Right ventricle myocardium superior (tissue), 1 donor: ENCODE data around the gene RAB27A. TPM values are rescaled to one million over a fixed set of nuclear protein-coding genes. Genes with fewer than 3 reads are reported as not detected.

ENCODE experiments used
- ATAC-seq: fragments of 200-7000 bp; cut with Tn5 transposase; one replicate; pipeline ENCODE4 v1.9.1; 2020; ENCODE audit warnings: mild to moderate bottlenecking; ENCODE audit not compliant: poor library complexity
- DNase-seq: peaks from one replicate; pipeline ENCODE4 v3.0.0-alpha.2; 2020
- intact Hi-C: fragments of 100-400 bp; cut with DNase I; formaldehyde crosslinking; loops from one replicate; pipeline ENCODE4 v1.11.2; 2022
- total RNA-seq: library from RNA; stranded (reverse); fragmentation: NEBNext Ultra II Directional; extraction: Animal tissue kit (Norgen Biotek cat#: 25700); gene quantifications from one replicate; pipeline ENCODE4 v1.2.1, GENCODE V29; 2021
- donor health status: DM: no; HTN: yes; CAD: no; lungs with severe emphysema.

Gene RAB27A
- total RNA-seq, 1 donor from 2014 or later = 4.8 TPM

DNA sequence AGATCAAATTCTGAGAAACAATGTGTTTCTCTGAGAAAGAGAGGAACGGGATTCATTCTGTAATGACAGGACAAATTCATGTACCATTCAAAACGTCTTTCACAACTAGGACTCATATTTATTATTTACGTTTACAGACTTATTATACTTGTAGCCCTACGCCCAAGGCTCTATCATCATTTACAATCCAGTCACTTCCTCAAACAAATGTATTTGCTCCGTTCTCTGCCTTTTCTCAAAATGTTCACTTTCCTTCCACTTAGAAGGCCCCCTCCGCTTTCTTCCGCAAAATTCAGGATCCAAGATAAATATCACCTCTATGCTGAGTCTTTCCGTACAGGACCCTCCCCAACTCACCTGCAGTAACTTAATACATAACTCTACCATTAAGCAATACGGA is 93.6 kb downstream of the RAB27A start:
- intact Hi-C loops = no loop called here
- ATAC-seq (no peak), DNase-seq (no peak)

GRCh38 chr15:55194256-55194655 is 95.4 kb downstream of the RAB27A start:
- ATAC-seq (no peak), DNase-seq (no peak)
- intact Hi-C loops = no loop called here

- intact Hi-C loops = no loop called here
- DNase-seq (no peak), ATAC-seq (no peak)
Observed at GRCh38 chr15:55186331-55186730, 103.3 kb downstream of the RAB27A start.

GRCh38 chr15:55183679-55184078 is 105.9 kb downstream of the RAB27A start:
- intact Hi-C loops = no loop called here
- DNase-seq = no peak
- ATAC-seq = no peak

DNA sequence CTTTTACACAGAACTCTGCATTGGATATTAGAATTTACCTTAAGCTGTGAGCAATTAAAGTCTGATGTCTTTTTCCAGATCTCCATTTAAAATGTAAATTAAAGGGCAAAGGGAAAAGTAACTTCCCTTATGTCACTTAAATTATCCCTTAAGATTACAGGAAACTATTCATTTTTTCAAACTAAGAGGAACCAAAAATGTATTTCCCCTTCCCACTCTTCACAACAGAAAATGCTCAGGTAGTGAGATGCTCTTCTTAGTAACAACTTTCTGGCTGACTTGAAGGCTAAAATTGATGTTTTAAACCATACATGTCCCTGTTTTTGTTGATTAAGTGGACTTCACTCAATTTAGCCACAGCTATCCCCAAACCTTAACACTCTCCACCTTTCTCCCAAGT is 110.5 kb downstream of the RAB27A start:
- DNase-seq = no peak
- intact Hi-C loops = no loop called here
- ATAC-seq = no peak

DNA sequence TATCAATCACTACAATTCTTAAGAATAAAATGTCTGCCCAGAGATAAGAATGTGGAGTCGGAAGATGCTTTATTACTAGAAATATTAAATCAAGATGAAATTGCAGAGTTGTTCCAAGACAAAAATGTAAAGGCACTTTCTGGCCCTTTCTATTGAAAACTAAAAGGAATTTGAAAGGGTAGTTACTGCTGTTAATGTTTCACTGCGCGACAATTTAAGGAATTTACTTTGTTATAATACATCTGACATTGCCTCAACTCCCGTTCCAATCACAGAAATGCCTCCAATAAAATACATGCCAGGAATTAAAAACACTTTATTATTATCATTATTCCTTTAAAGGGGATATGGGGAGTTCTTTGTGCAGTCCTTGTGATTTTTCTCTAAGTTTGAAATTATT is 119.3 kb downstream of the RAB27A start:
- no peak for ATAC-seq
- intact Hi-C loops = no loop called here
- DNase-seq = no peak

GRCh38 chr15:55168350-55168974 is 121.2 kb downstream of the RAB27A start:
- DNase-seq (peak; percentile 42), ATAC-seq (peak; percentile 59)
- intact Hi-C loops = no loop called here

GRCh38 chr15:55164284-55164683 is 125.3 kb downstream of the RAB27A start:
- intact Hi-C loops = no loop called here
- DNase-seq (no peak), ATAC-seq (no peak)

Other genes with a start within 250 kb of the RAB27A start
- gene RSL24D1, start 92.9 kb downstream of the RAB27A start, total RNA-seq = 39.6 TPM
- gene PIGBOS1, start 29.3 kb upstream of the RAB27A start, total RNA-seq = 6.6 TPM
- 3.5 TPM for gene PIGB, start 29.4 kb upstream of the RAB27A start, total RNA-seq
- 75.5 TPM for gene CCPG1, start 118.5 kb upstream of the RAB27A start, total RNA-seq
- gene PIERCE2, start 118.7 kb upstream of the RAB27A start, total RNA-seq = 7.4 TPM
- 0.81 TPM for gene DNAAF4, start 218.4 kb upstream of the RAB27A start, total RNA-seq